ENCODE results near the gene P3R3URF. TPM values are rescaled to one million over a fixed set of nuclear protein-coding genes. Genes with fewer than 3 reads are reported as not detected.

The P3R3URF gene
- total and polyA plus RNA-seq, 9 of the 15 experiments (the other 6 are each of a cell fraction or from before 2014, with no cell fraction given) = not detected

GRCh38 chr1:46173361-46173856, 2.9 kb downstream of the P3R3URF start (continued):
- peak; percentile 43; the same call in 1 of the 2 replicates for TF ChIP-seq VEZF1 (CRISPR knock-in tag; IDR thresholded peaks at IDR 0.05)
- TF ChIP-seq E2F3 (CRISPR knock-in tag; IDR thresholded peaks at IDR 0.05) = no peak
- TF ChIP-seq THAP12 (CRISPR knock-in tag; IDR thresholded peaks at IDR 0.05) = no peak
- TF ChIP-seq ZNF224 (CRISPR knock-in tag; IDR thresholded peaks at IDR 0.05) = no peak
- no peak for TF ChIP-seq NCOA2 (IDR thresholded peaks at IDR 0.05; ENCODE audit: partially characterized antibody in 2 of 2)
- TF ChIP-seq TRIM24 (IDR thresholded peaks at IDR 0.05) = peak in 1 of 2 experiments; percentile 34; a peak in 1 of 4 replicates
- no peak for TF ChIP-seq ZNF444 (CRISPR knock-in tag; IDR thresholded peaks at IDR 0.05)
- no peak for TF ChIP-seq ZNF133 (CRISPR knock-in tag; IDR thresholded peaks at IDR 0.05)
- peak; percentile 52 to 76 for TF ChIP-seq RAD21 (CRISPR knock-in tag; conservative IDR thresholded peaks at IDR 0.05 in 1 of 2, IDR thresholded peaks at IDR 0.05 in 1 of 2)
- TF ChIP-seq CBFA2T3 (IDR thresholded peaks at IDR 0.05) = no peak
- no peak for TF ChIP-seq ZNF512 (tag; IDR thresholded peaks at IDR 0.05)
- TF ChIP-seq MBD2 (IDR thresholded peaks at IDR 0.05; ENCODE audit: borderline replicate concordance, low read depth) = no peak
- TF ChIP-seq THRB (CRISPR knock-in tag; conservative IDR thresholded peaks at IDR 0.05) = no peak
- peak; percentile 59 for TF ChIP-seq PKNOX1 (IDR thresholded peaks at IDR 0.05)
- TF ChIP-seq MEF2D (tag; conservative IDR thresholded peaks at IDR 0.05; ENCODE audit: low read depth) = peak; percentile 98
- TF ChIP-seq MXD1 (CRISPR knock-in tag; IDR thresholded peaks at IDR 0.05; ENCODE audit: borderline replicate concordance, poor library complexity, severe bottlenecking) = no peak
- TF ChIP-seq TBL1XR1 (IDR thresholded peaks at IDR 0.05; ENCODE audit: low read length in 2 of 2) = 0 out of 4 replicates have a peak, but pooled peaks of 1 of the 2 experiments have one; percentile 24
- no peak for TF ChIP-seq ZNF695 (CRISPR knock-in tag; IDR thresholded peaks at IDR 0.05)
- TF ChIP-seq COPS2 (conservative IDR thresholded peaks at IDR 0.05) = no peak
